Activated CD4-positive, alpha-beta T cell treated with anti-CD3 and anti-CD28 coated beads for 24 hours (primary cell): ENCODE measurements around the gene DDX42.
A peak's percentile ranks its signal among the peaks of the same experiment; 100 is the strongest.

Experiments used
- DNase-seq, 2 donors: peaks; one replicate each; pipeline ENCODE4 v3.0.0-alpha.2; 2020; ENCODE audit warnings: low read depth in 2 of 2

DDX42 gene

GRCh38 chr17:63823659-63824331 lies 49.8 kb downstream of the DDX42 start:
- DNase-seq, result no peak

GRCh38 chr17:63824362-63824761 lies 50.4 kb downstream of the DDX42 start:
- DNase-seq, result no peak

- no peak for DNase-seq
Observed at GRCh38 chr17:63826468-63827001, 52.6 kb downstream of the DDX42 start.

GRCh38 chr17:63827002-63827800 lies 53.2 kb downstream of the DDX42 start, which contains the start of the genes FTSJ3 and PSMC5:
Gene FTSJ3, minus strand, starts transcription at chr17:63827663. Its CDS starts 761 bp downstream, at chr17:63826902.
Gene PSMC5, plus strand, starts transcription at chr17:63827431. Its CDS starts 60 bp downstream, at chr17:63827491.
- DNase-seq, result peak; percentile 89 to 92

DNA sequence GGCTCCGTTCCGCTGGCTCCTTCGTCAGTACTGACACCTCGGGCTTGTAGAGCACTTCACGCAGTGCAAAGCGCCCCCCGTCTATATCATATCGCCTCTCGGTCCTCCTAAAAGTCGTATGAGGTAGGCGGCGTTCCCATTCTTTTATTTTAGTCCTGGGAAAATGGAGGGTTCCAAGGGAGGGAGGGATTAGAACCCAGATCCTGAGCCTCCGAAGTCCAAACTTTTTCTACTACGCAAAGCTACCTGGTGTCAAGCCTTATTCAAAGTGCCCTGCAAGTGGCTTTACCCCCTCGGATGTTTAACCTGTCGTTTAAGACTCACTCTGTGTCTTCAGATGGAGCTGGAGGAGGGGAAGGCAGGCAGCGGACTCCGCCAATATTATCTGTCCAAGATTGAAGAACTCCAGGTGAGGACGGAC lies 53.8 kb downstream of the DDX42 start:
- DNase-seq, result no peak

GRCh38 chr17:63828936-63829335 lies 55.0 kb downstream of the DDX42 start:
- no peak for DNase-seq

GRCh38 chr17:63830278-63830677 lies 56.3 kb downstream of the DDX42 start:
- no peak for DNase-seq

- DNase-seq, result no peak
Observed at GRCh38 chr17:63830904-63831491, 57.0 kb downstream of the DDX42 start.

DNA sequence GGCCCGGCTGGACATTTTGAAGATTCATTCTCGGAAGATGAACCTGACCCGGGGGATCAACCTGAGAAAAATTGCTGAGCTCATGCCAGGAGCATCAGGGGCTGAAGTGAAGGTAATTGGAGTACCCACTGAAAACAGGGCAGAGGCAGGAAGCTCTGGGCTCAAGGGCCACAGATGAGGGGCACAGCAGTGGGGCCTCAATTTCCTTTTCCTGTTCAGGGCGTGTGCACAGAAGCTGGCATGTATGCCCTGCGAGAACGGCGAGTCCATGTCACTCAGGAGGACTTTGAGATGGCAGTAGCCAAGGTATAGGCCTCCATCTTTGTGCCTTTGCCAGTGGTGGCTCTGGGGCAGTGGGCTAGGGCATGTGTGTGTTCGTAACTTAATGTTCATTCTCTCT lies 57.5 kb downstream of the DDX42 start:
- no peak for DNase-seq

DNA sequence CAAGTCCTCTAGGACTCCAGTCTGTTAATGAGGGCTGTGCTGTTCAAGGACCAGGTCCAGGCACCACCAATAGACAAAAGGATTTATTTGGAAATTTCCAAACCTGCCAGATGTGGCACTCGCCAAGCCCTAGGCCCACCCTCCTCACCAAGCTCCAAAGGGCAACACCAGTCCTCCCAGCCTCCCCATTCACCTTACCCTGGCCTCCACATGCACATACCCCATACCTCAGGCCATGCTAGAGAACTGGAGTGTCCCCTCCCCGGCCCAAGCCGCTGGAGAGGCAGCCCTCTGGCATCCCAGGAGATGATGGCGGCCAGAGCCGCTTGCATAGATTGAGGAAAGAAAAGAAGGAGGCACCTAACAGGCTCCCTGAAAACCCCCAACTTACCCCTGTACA lies 58.0 kb downstream of the DDX42 start:
- DNase-seq, result no peak

DNA sequence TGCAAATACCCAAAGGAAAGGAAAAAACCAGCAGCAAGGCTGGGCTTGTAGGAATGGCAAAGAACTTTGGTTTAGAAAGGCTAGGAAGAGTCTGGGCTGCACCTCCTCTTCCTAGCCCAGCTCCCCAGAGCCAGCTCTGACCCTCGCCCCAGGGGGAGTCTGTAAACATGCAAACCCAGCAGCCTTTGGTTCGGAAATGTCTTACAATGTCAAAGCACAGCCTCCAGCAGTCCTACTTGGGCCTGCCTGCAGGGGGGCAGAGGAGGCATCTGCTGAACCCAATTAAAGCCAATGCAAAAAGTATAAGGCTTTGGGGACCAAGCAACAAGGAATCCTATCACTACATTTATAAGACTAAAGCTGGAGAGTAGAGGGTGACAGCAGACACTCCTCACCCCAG lies 58.5 kb downstream of the DDX42 start:
- no peak for DNase-seq

GRCh38 chr17:63833026-63833740 lies 59.2 kb downstream of the DDX42 start:
- DNase-seq, result no peak

DNA sequence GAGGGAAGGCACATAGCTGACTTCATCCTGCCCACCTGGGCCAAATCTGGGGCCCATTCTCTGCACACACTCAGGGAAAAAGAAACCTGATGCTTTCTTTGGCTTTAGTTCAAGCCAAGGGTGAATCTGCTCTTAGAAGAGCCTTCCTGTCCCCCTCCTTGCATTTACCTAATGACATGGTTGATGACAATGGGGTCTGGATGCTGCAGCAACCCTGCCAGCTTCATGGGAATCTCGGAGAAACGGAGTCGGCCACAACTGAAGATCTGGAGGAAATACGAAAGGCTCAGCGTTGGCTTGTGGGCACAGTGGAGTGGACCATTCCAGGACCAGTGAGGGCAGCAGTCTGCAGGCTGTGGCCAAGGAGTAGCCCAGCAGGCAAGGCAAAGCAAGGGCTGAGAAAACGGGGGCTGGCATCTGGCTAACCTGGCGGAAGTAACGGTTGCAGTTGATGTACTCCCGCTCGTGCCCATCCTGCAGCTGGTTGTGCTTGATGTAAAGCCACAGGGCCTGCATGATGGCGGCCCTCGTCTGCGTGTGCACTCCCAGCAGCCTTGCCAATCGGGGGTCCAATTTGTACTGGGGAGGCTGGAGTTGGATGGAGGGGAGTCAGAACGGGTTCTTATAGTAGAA lies 59.9 kb downstream of the DDX42 start:
- DNase-seq, result no peak

DNA sequence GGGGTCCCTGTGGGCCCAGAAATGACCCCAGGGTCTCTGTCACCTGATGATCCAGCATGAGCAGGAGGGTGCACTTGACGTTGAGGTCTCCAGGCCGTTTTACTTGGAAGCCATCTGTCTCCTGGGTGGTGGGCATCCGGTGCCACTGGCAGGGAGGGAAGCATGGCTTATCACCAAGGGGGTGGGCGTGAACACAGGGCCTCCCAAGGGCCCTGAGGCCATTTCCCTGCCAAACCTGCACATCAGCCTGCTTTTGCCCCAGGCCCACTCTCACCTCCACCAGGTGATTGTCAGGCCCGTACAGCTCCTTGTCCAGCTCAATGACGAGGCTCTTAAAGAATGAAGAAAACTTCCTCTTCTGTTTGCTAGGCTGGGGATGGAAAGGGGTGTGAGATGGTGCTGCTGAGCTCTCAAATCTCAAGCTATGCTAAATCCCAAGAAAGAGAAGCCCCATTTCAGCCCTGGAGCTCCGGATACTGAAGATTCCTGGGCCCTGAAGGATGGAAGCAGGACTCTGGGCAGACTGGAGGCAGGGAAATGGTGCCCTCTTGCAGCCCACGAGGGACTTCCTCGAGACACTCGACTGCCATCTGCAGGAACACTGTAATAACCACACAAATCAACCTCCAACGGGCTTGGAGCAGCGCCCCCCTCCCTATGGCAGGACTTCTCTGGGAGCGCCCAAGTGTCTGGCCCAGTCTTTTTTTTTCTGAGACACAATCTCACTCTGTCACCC lies 60.6 kb downstream of the DDX42 start:
- peak in 1 of 2 donors; percentile 52 for DNase-seq

- no peak for DNase-seq
Observed at GRCh38 chr17:63835167-63835720, 61.3 kb downstream of the DDX42 start.

DNA sequence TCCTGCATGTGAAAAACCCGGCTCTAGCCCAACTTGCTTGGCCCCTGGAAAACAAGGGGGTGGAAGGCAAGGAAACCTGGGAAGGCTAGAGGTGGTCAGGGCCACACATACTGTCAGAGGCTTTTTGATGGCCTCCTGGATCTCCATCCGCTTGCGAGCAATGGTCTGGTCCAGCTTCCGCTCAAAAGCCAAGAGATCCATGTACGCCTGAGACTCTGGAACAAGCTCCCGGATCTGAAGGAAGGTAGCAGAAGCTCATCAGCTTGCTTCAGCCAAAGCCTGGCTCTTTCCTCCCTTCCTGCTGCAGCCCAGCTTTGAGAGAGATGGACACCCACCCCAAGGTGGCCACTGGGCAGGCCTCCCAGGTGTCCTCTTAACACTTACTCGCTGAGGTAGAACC lies 62.8 kb downstream of the DDX42 start:
- no peak for DNase-seq

DNA sequence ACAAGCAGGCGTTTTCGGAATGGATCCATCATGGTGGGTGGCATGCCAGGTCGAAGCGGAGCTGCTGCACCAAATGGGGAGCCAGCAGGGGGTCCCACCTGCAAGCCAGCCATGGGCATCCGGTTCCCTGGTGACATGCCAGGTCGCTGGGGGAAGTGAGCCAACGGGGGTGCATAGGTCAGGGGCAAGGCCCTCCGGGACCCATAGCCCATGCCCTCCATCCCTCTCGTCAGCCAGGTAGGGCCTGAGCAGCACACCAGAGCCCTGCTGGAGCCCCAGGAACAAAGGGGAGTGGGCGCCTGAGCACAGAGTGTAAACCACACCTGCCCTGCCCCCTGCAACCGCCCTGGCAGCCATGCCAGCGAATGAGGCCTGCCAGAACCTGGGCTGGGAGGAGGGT lies 63.5 kb downstream of the DDX42 start:
- DNase-seq, result no peak

DNA sequence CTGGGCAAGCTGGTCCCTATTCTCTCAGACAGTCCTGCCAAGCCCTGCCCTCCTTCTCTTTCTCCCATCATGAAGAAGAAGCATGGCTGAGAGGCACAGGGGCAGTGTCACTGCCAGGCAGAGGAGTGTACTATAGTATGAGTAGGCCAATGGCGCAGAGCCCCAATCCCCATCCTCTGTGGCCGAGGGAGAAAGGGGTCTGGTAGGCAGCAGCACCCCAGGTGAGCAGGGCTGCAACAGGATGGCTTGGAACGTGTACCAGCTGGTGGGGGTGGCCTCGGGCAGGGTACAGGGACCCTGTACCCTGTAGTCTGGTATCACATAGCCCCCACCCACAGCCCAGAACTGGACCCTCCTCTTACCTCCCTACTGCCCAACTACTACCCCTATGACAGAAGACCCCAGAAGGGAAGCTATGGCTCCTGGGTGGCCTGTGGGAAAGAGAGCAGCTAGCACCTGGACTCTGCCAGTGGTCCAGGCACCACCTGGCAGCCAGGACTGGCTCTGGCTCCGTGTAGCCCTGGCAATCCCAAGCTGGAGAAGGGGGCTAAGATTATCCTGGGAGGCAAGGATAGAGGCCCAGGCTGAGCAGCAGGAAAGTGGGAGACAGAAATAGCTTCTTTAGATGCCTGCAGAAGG lies 64.1 kb downstream of the DDX42 start:
- no peak for DNase-seq

GRCh38 chr17:63838631-63839171 lies 64.7 kb downstream of the DDX42 start:
- no peak for DNase-seq
